ENCODE data around the gene CCDC3.
A peak's percentile ranks its signal among the peaks of the same experiment; 100 is the strongest.

Gene CCDC3

DNA sequence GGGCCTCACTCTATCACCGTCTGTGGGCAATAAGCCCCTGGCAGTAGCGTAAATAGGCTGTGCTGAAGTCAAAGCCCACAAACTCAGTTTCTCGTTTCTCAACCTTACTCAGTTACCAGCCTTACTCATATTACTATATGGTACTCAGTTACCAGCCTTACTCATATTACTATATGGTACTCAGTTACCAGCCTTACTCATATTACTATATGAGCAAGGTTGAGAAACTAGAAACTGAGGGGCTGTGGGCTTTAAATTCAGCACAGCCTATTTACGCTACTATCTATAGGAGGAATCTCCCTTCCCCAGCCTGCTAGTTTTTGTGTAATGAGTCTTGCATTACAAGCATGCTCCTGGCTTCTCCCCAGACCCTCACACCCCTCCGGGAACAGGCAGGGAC, 35.4 kb downstream of the CCDC3 start:
- no peak overlapping the region for H3K4me3 ChIP-seq (ENCODE audit: low read depth, low read length)
- no peak for DNase-seq (ENCODE audit: low read depth)
- TF ChIP-seq CTCF (IDR thresholded peaks at IDR 0.05; ENCODE audit: control insufficient read depth, extremely low read depth, insufficient read depth), result no peak

- no peak overlapping the region for H3K4me3 ChIP-seq (ENCODE audit: low read depth, low read length)
- no peak for DNase-seq (ENCODE audit: low read depth)
- TF ChIP-seq CTCF (IDR thresholded peaks at IDR 0.05; ENCODE audit: control insufficient read depth, extremely low read depth, insufficient read depth), result no peak
Measured at GRCh38 chr10:12965571-12965970, 35.9 kb downstream of the CCDC3 start.

- no peak for DNase-seq (ENCODE audit: low read depth)
- H3K4me3 ChIP-seq (ENCODE audit: low read depth, low read length), result no peak overlapping the region
- no peak for TF ChIP-seq CTCF (IDR thresholded peaks at IDR 0.05; ENCODE audit: control insufficient read depth, extremely low read depth, insufficient read depth)
Measured at GRCh38 chr10:12962556-12962955, 39.0 kb downstream of the CCDC3 start.

- peak; percentile 55 for DNase-seq (ENCODE audit: low read depth)
- no peak overlapping the region for H3K4me3 ChIP-seq (ENCODE audit: low read depth, low read length)
- TF ChIP-seq CTCF (IDR thresholded peaks at IDR 0.05; ENCODE audit: control insufficient read depth, extremely low read depth, insufficient read depth), result no peak
Measured at GRCh38 chr10:12961416-12962205, 39.9 kb downstream of the CCDC3 start.

DNA sequence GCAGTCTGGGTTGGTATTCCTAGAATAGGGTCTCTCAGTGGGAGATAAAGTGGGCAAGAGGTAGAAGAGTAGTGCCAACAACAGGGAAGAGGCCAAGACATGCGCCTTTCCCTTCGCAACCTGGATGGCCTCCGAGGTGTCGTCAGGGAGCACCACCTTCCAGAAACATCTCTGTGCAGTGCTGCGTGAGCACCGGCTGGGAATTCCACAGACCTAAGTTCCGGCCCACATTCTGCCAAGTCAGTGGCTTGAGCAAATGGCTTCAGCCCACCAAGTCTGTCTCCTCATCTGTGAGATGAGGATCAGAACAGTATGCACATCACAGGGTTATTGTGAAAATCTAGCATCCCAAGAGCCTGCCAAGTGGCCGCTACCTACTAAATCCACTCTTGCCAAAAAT, 40.6 kb downstream of the CCDC3 start:
- no peak for DNase-seq (ENCODE audit: low read depth)
- no peak for TF ChIP-seq CTCF (IDR thresholded peaks at IDR 0.05; ENCODE audit: control insufficient read depth, extremely low read depth, insufficient read depth)
- H3K4me3 ChIP-seq (ENCODE audit: low read depth, low read length), result no peak overlapping the region

DNA sequence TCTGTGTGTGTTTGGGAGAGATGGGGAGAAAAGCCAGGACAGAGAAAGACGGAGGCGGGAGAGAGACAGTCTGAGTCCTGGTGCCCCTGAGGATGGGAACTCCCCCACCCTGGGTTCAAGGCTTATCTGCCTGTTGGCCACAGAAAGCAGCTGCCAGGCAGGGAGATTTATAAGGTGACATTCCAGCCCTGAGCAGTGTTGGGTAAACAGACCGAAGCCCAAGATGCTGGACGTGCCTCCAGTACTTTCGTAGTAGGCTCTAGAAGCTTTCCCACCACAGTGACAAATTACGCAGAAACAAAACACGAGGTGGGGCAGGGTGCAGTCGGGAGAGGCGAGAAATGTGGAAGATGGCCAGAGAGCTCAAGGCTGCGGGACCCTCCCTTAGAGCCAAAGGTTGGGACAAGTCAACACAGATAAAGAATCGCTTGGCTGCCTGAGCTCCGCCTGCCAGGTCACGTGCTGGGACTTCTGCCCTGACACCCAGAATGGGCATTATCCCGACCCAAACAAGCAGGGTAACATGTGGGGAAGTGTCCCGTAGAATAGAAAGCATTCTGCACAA, 41.1 kb downstream of the CCDC3 start:
- DNase-seq (ENCODE audit: low read depth), result peak; percentile 18
- TF ChIP-seq CTCF (IDR thresholded peaks at IDR 0.05; ENCODE audit: control insufficient read depth, extremely low read depth, insufficient read depth), result no peak
- peak overlapping the region; percentile 2; the same call in 1 of the 2 replicates for H3K4me3 ChIP-seq (ENCODE audit: low read depth, low read length)
